Measurements from ENCODE around the gene ALG10. TPM values are rescaled to one million over a fixed set of nuclear protein-coding genes. Genes with fewer than 3 reads are reported as not detected.

Gene ALG10, protein sequence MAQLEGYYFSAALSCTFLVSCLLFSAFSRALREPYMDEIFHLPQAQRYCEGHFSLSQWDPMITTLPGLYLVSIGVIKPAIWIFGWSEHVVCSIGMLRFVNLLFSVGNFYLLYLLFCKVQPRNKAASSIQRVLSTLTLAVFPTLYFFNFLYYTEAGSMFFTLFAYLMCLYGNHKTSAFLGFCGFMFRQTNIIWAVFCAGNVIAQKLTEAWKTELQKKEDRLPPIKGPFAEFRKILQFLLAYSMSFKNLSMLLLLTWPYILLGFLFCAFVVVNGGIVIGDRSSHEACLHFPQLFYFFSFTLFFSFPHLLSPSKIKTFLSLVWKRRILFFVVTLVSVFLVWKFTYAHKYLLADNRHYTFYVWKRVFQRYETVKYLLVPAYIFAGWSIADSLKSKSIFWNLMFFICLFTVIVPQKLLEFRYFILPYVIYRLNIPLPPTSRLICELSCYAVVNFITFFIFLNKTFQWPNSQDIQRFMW
- 4.3 to 5.6 TPM (median 5.4 TPM) in 5 replicates for total RNA-seq (2022; extraction: Qiagen RNA extraction)

GRCh38 chr12:34022079-34022830 is at the start of gene ALG10:
Gene ALG10, plus strand, starts transcription at chr12:34022496. Its CDS starts 104 bp downstream, at chr12:34022600.

